Stimulated activated CD8-positive, alpha-beta memory T cell treated with anti-CD3 and anti-CD28 coated beads, Interleukin-15, amount 100 ng/mL, for 24 hours (primary cell): Measurements from ENCODE around the gene BCAS4.

Experiments
- DNase-seq: peaks from one replicate; pipeline ENCODE4 v3.0.0-alpha.2; 2020; ENCODE audit warnings: low read depth

BCAS4 gene

DNA sequence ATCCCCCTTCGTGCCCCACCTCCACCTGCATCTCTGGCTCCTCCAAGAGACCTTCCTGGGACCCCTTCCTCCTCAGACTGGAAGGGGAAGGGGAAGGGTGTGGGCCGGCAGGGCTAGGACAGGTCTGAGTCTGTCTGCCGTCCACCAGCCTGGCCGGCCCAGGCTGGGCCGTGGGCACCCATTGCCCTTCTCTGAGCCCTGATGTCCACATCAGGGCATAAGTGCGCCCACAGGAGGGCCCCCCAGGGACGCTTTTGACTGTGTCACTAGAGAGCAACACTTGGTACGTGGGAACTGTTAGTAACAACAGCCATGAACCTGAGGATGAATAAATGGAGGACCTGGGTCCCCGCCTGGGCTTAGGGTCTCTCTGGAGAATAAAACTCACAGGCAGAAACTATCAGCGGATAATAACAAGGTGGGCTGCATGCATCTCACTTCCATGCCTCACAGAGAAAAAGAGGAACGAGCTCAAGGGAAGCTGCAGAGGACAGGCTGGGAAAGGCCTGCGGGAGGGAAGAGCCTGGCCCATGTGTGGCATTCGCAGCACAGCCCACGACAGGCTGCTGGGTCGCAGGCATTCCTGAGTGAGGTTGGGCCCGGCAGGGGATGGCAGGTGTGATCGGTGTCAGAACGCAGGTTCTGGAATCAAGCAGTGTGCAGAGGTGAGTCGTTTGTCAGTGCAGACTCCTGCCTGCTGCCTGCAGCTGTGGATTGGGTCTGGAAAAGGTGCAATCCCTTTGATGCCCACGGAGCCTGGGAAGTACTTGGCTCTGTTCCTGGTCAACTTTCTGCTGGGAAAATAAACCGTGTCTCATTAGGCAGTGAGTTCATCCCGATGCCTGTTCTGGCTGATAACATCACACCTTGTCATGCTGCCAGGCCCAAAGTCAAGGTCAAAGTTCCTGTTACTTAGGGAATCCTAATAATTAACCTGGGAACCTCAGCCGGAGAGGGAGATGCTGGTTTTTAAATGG, 60.9 kb downstream of the BCAS4 start:
- DNase-seq: no peak

DNA sequence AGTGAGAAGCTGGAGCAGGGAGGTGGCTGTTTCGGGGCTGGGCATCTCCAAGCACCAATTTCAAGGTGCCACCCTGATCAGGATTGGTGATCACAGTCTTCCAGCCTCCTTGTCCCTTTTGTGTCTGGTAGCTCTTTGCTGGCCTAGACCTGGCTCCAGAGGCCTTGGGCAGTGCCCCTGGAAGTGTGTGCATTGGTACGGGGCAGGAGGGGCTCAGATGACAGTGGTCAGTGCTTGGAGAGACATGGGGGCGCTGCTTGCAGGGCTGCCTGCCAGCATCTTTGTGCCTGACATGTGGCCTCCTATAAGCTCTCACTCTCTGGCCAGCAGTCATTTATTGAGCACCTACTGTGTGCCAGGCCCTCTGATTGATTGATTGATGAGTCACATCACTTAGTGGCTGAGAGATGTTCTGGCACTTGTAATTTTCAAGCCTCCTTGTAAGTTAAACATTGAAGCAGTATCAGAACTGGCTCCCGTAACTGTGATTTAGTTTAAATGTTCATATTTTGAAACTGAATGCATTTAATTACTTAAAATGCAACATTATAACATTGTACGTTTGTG, 61.7 kb downstream of the BCAS4 start:
- no peak for DNase-seq

DNA sequence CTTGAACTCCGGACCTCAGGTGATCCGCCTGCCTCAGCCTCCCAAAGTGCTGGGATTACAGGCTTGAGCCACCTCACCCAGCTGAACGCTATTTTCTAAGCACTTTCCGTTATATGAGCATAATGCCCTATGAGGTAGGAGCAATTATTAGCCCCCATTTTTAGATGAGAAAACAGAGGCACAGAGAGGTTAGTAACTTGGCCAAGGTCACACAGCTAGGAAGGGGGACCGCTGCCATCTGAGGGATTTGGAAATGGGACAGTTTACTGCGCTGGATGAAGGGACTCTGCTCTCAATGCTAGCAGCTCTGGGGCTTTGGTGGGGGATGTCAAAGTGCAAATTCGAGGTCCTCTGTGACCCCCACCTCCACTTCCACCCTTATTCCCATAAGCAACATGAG, 62.5 kb downstream of the BCAS4 start:
- DNase-seq: no peak

DNA sequence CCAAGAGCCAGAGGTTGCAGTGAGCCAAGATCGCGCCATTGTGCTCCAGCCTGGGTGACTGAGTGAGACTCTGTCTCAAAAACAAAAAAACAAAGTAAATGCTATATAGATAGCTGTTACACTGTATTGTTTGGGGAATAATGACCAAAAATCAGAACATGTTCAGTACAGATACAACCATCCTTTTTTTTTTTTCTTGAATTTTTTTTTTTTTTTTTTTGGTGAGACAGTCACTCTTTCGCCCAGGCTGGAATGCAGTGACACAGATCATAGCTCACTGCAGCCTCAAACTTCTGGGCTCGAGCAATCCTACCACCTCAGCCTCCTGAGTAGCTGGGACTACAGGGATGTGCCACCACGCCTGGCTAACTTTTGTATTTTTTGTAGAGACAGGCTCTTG, 63.7 kb downstream of the BCAS4 start:
- no peak for DNase-seq

DNA sequence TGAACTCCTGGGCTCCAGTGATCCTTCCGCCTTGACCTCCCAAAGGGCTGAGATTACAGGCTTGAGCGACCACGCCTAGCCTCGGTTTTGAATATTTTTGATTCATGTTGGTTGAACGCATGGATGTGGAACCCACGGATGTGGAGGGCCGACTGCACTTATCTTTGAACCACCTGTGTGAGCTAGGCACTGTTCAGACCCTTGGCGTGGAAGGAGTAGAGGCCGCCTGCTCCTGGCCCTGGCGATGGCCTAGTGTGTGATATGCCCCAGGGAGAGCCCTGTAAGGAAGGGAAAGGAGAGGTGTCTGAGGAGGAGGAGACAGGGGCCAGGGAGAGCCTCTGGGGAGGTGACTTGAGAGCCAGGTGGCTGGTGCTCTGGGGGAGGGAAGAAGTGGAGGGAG, 64.3 kb downstream of the BCAS4 start:
- DNase-seq: no peak

DNA sequence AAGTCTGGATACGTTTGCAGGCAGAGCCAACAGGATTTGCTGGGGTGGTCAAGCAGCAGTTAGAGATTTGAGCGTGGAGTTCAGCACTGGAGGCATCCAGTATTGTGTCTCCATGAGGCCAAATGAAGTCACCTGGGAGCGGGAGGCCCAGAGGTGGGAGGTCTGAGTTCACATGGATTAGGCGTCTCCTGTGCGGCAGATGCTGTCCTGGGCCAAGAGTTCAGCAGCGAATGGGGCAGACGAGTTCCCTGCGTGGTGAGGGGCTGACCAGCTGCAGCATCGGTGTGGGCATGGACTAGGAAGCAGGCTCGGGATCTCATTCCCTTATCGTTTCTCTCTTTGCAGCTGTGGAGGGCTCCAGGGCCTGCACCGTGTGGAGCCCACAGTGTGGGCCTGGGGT, 66.2 kb downstream of the BCAS4 start:
- no peak for DNase-seq

DNA sequence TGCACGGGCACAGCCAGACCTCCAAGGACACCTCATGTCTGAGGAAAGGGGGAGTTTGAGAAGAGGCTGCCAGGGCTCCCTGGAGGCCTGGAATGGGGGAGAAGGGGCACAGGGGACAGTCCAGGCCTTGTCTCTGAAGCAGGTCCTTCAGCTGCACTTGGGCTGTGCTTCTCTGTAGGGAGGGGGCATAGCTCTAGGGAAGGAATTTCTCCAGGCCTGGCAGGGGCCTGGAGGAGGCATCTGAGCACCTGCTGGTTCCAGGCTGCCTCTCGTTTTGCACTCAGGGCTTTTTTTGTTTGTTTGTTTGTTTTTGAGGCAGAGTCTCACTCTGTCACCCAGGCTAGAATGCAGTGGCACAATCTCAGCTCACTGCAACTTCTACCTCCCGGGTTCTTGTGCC, 67.7 kb downstream of the BCAS4 start:
- DNase-seq: no peak

DNA sequence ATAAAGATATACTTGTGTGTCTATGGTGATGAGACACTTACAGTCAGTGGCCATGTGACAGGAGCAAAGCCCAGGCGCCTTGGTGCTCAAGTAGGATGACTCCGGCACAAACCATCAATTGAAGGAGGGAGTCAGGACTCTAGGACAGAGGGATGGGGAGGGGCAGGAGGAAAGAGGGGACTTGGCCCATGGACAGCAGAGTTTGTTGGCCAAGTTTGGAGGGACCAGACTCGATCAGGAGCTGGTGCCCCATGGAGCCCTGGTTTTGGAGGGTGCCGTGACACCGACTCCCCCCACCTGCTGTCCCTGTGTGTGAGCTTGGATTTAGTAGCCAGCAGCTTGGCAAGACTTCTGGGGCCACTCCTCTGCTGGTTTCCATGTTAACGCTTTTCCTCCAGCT, 70.3 kb downstream of the BCAS4 start:
- DNase-seq: no peak

DNA sequence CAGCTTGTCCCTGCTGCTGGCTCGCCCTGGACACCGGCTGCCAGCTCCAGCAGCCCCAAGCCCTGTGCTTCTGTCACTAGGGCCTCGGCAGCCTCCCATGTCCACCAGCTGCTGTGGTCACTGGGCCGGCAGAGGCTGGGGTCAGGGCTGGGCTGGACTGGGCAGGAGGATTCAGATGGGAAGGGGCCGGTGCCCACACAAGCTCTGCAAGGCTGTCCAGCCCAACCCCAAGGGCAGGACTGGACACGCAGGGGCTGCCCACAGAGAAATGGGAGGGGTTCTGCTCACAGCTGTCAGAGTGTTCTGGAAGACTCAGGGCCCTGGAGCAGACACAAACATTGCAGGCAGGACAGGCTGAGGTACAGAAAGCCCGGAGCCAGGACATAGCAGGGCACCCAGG, 70.7 kb downstream of the BCAS4 start:
- no peak for DNase-seq

DNA sequence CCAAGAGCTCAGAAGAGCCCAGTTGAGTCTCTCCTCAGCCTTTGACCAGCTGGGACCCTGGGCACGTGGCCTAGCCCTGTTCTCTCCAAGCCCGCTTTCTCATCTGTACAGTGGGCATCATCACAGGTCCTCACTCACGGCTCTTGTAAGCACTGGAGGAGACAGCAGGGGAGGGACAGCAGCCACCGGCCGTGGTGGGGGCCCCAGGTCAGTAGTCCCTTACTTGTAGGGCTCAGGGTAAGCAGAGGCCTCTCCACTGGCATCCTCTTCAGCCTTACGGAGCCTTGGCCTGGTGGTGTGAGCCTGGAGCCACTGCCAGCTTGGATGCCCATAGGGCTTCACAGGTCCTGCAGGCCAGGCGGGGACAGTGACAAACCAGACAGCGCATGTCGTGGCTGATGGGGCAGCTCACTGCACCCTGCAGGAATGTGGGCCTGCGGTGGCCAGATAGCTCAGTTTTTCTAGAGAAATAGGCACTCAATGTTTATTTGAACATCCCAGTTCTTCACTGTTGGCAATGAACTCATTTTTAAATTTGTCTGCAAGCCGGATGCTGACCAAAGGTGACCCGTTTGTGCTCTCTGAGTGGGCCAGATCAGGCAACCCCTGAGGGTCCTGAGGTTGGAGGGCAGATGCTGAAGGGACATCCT, 71.3 kb downstream of the BCAS4 start:
- no peak for DNase-seq

DNA sequence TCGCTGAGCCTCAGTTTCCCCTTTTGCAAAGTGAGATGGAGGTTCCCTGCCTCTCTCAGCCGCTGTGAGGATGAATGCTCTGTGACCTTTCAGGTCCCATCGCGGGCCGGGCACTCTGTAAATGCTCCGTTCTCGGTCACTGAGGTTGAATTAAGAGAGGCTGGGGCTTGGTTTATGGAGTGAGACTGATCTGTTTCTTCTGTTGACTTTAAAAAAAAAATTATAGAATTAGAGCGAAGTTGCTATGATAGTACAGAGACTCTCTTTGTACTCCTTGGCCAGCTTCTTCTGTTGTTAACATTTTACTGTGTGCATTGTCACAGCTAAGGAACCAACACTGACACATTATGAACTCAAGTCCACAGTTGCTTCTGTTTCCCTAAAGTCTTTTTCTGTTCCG, 72.0 kb downstream of the BCAS4 start:
- DNase-seq: no peak

DNA sequence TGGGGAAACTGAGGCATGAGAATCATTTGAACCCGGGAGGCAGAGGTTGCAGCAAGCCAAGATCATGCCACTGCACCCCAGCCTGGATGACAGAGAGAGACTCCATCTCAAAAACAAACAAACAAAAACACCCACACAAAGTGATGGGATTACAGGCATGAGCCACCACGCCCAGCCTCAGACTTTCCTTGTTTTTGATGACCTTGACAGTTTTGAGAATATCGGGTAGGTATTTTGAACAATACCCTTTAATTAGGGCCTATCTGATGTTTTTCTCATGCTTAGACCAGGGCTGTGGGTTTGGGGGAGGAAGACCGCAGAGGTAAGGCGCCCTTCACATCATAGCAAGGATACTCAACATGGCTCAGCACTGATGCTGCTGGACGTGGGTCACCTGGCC, 72.9 kb downstream of the BCAS4 start:
- no peak for DNase-seq

DNA sequence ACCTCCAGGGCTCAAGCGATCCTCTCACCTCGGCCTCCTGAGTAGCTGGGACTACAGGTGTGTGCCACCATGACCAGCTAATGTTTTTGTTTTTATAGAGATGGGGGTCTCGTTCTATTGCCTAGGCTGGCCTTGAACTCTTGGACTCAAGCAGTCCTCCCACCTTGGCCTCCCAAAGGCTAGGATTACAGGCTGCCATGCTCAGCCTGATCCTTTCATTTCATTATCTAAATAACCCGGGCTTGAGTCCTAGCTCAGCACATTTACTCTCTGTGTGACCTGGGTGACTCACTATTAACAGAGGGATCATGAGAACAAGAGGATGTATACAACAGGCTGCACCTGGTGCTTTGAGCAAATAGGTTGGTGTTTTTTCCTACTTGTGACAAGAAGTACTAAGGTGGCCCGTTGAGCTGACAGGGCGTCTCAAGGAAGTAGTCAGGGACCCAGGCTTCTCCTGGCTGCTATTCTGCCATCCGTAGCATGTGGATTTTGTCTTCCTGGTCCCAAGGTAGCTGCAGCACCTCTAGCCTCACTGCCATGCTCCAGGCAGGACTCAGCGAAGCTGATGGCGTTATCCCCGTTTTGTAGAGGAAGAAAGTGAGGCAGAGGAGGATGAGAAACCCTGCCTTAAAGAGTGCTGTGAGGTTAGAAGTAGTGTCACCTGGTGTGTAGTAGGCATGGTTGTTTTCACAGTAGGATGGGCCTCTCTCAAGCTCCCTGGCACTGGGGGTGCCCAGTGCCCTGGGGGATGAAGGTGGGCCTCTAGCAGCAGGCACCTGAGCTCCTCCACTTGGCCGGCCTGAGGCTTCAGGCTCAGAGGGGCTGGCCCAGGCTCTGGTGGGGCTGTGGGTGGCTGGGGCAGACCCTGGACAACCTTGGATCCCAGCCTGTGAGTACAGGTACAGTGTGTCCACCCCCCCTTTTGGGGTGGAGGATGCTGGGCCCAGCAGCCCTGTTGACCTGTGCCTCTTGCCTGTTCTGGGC, 73.9 kb downstream of the BCAS4 start:
- DNase-seq: no peak

DNA sequence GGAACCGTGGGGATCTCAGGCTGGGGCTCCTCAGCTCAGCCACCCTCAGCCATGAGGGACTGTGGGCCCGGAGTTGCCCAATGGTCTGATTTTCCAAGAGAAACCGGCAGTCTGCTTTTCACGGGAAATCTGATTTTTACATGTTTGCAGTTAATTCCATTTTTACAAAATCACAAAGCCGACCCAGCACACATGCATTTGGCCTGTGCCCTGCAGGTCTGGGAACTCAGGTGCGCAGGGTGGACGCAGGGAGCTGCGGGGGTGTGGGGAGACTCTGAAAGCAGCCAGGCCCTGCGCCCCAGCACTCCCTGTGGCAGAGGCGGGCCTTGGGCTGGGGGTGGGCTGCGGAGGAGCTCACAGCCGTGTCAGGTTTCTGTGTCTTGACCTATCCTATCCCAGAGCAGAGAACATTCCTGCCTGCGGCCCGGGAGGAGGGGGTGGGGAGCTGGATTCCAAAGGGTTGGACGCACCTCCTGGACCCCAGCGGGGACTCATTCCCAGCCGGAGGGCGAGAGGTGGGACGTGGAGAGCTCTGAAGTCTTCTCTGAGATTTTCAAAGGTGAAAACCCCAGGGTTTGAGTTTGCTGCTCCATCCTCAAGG, 75.8 kb downstream of the BCAS4 start:
- DNase-seq: no peak

DNA sequence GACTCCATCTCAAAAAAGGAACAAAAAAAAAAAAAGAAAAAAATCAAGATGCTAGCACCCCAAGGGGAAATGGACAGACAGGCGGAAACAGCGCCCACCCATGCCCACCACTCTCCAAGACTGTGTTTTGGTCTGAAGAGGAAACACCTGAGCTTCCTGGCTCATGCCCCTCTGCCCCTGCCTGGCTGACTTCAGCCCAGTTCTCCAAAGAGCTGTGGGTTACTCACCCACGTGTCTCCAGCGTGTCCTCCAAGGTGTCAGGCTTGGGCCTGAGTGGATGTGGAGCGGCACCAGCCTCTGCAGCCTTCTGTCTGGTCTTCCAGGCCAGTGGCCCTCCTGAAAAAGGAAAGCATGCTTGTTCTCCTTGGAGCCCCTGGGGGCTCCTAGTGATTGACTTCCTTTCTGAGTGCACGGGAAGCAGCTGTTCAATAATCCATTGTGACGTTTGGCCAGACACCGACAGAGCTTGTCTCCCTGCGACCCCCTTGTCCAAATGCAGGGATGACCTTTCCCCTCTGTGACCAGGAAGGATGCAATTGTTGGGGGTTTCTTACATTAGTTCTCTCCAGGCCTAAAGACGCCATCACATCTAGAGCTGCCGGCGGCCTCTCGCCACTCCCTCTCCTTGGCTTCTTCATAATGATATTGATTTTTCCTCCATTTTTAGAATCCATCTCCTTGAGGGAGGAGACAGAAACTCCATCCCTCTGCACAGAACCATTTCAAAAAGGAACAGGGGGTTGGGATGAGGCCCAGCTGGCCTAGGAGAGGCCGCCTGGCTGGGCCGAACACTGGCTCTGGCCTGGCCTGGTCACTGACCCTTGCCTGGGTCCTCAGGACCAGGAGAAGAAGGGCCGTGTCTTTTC, 77.9 kb downstream of the BCAS4 start:
- no peak for DNase-seq

DNA sequence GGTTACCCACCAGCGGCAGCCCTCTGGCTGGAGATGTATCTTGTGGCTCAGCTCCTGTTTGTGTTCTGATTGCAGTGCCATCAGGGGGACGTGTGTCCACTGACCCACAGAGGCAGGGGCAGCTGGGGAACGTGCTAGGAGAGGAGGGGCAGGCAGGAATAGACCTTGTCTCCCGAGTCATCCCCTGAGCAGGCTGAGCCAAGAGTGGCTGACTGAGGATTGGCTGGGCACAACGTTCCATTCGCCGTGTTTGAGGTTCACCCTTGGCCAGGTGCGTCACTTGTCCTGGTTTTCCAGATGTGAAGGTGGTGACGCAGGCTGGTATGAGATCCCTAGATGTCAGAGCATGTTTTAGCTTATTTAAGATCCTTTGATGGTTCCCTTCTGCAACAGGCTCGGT, 78.7 kb downstream of the BCAS4 start:
- no peak for DNase-seq

DNA sequence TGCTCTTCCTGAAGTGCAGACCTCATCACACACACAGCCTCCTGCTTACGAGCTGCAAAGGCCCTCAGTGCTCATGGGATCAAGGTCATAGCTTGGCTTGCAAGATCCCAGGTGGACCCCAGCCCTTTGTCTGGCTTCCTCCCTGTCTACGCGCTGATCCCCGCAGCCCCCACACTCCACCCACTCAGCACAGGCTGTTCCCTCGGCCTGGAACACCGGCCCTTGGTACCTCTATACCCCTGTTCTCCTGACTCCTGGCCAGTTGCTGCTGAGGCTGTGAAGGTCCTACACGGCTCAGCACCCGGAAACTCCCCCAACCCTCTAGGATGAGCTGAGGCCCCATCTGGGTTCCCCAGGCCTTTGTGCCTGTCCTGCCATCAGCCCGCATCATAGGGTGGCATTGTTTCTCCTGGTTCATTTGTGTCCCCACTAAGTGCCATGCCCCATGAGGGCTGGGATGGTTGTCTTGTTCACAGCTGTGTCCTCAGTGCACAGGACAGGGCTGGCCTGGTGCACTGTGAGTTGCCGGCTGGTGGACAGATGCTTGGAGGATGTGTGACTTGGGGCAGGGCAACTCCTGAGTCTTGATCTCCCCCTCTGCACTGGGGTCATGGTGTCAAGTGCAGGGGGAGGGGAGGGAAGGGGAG, 79.4 kb downstream of the BCAS4 start:
- no peak for DNase-seq

DNA sequence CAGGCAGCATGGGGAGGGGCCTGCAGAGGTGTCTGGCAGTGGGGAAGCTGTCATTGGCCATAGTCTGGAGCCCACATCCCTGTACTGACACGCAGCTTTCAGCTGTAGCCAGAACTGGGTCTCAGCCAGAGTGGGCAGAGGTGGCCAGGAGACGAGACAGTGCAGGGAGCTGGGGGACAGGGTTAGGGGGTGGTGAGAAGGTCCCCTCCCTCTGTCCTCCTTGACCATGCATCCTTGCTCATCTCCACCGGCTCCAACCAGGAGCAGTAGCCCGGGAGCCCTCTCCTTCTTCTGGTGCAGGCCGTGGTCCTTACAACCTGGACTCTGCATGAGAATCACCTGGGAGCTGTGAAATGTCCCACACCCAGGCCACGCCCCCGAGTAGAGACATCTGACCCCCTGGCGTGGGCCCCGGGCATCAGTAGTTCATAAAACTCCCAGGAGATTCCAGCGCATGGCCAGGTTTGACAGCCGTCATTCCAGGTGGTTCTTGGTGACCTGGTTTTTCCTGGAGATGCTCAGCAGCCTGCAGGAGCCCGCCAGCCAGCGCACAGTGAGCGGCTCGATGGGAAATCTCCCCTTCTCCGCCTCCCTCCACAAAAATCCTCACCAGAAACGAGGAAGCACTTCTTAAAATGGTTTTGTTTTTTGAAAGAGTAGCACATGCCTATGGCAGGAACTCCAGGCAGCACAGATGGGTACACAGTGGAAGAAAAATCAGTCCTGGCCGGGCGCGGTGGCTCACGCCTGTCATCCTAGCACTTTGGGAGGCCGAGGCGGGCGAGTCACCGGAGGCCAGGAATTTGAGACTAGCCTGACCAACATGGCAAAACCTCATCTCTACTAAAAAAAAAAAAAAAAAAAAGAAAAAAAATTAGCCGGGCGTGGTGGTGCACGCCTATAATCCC, 80.2 kb downstream of the BCAS4 start:
- DNase-seq: no peak

DNA sequence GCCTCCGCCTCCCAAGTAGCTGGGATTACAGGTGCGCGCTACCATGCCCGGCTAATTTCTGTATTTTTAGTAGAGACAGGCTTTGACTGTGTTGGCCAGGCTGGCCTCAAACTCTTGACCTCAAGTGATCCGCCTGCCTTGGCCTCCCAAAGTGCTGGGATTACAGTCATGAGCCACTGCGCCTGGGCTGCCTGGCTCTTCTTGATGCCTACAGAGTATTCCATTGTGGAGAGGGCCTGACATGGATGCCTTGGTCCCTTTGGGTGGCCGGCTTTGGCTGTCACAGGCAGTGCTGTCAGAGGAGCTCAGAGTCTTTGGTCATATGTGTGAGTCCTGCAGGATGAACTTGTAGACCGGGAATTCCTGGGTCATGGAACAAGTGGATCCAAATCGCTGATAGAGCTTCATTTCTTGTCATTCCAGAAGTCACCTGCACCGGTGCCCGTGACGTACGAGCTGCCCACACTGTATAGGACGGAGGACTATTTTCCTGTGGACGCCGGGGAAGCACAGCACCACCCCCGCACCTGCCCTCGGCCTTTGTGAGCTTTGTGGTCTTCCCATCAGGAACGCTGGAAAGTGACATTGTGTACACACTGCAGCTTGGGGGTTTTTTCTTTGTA, 81.3 kb downstream of the BCAS4 start:
- DNase-seq: no peak
